HEK293 (cell line): ENCODE data around the gene UBA52.

Experiments
- CTCF ChIA-PET: fragments of 350-600 bp; formaldehyde crosslinking; extraction: SDS; loops from one replicate; lab custom pipeline; 2021; ENCODE audit warnings: antibody characterized with exemption; lab: Yijun Ruan, JAX
- POLR2A ChIA-PET: fragments of 300-600 bp; formaldehyde crosslinking; extraction: SDS; loops from one replicate; lab custom pipeline; 2020; ENCODE audit warnings: antibody characterized with exemption, inconsistent platforms; lab: Yijun Ruan, JAX
- H3K27ac ChIP-seq: fragments of 200-500 bp; sonication (Bioruptor generic); 2 replicates; pipeline ENCODE4 v1.5.1; 2014; ENCODE audit warnings: low read depth, low read length, control low read depth, inconsistent platforms; ENCODE audit errors: extremely low read depth
- H3K36me3 ChIP-seq, 2 experiments: fragments of 200-500 bp in 1 of 2; sonication (Bioruptor generic) in 1 of 2; 1 replicate in 1 of 2; 2 replicates in 1 of 2; pipeline ENCODE4 v1.5.1; 2014 to 2017; ENCODE audit warnings: inconsistent platforms in 2 of 2, low read length in 2 of 2; ENCODE audit not compliant: control insufficient read depth in 2 of 2, insufficient read depth in 1 of 2
- H3K4me1 ChIP-seq: fragments of 200-500 bp; sonication (Bioruptor generic); 2 replicates; pipeline ENCODE4 v1.5.1; 2014; ENCODE audit warnings: mild to moderate bottlenecking, low read length, inconsistent platforms; ENCODE audit not compliant: control insufficient read depth, insufficient read depth
- H3K4me3 ChIP-seq: 2 replicates; pipeline ENCODE4 v1.5.1; 2011; ENCODE audit warnings: low read depth, mild to moderate bottlenecking, control low read depth, low read length, moderate library complexity
- H3K9me3 ChIP-seq: fragments of 200-500 bp; sonication (Bioruptor generic); 2 replicates; pipeline ENCODE4 v1.5.1; 2014; ENCODE audit warnings: low read depth, low read length, inconsistent platforms; ENCODE audit not compliant: control insufficient read depth, insufficient read depth
- HOXC10 ChIP-seq: sonication (generic); formaldehyde crosslinking; IDR thresholded peaks from 2 replicates; pipeline ENCODE4 v1.8.1; 2023; ENCODE audit warnings: mild to moderate bottlenecking, missing genetic modification reagents
- KLF1 ChIP-seq: fragments of 450-650 bp; formaldehyde crosslinking; IDR thresholded peaks from 2 replicates; pipeline ENCODE4 v1.5.1; 2016; ENCODE audit warnings: missing biosample characterization, missing genetic modification characterization
- OVOL3 ChIP-seq: fragments of 450-650 bp; formaldehyde crosslinking; IDR thresholded peaks from 2 replicates; pipeline ENCODE4 v1.5.1; 2016; ENCODE audit warnings: missing biosample characterization, missing genetic modification characterization
- SCRT1 ChIP-seq: fragments of 450-650 bp; formaldehyde crosslinking; IDR thresholded peaks from 2 replicates; pipeline ENCODE4 v1.5.1; 2016; ENCODE audit warnings: missing biosample characterization, missing genetic modification characterization, borderline replicate concordance
- SP3 ChIP-seq: fragments of 450-650 bp; formaldehyde crosslinking; IDR thresholded peaks from 2 replicates; pipeline ENCODE4 v1.5.1; 2016; ENCODE audit warnings: missing biosample characterization, missing genetic modification characterization
- SP7 ChIP-seq: fragments of 450-650 bp; formaldehyde crosslinking; IDR thresholded peaks from 2 replicates; pipeline ENCODE4 v1.5.1; 2016; ENCODE audit warnings: missing biosample characterization, missing genetic modification characterization
- ZBTB21 ChIP-seq: fragments of 450-650 bp; formaldehyde crosslinking; IDR thresholded peaks from 2 replicates; pipeline ENCODE4 v1.5.1; 2017; ENCODE audit warnings: missing biosample characterization, missing genetic modification characterization
- ZNF157 ChIP-seq: fragments of 450-650 bp; formaldehyde crosslinking; IDR thresholded peaks from 2 replicates; pipeline ENCODE4 v1.5.1; 2016; ENCODE audit warnings: missing biosample characterization, missing genetic modification characterization
- ZNF202 ChIP-seq: fragments of 450-650 bp; formaldehyde crosslinking; IDR thresholded peaks from 2 replicates; pipeline ENCODE4 v1.5.1; 2016; ENCODE audit warnings: missing biosample characterization, missing genetic modification characterization, borderline replicate concordance
- ZNF211 ChIP-seq: fragments of 450-650 bp; formaldehyde crosslinking; IDR thresholded peaks from 2 replicates; pipeline ENCODE4 v1.5.1; 2016; ENCODE audit warnings: low read depth, missing biosample characterization, missing genetic modification characterization
- ZNF223 ChIP-seq: fragments of 450-650 bp; formaldehyde crosslinking; IDR thresholded peaks from 2 replicates; pipeline ENCODE4 v1.5.1; 2016; ENCODE audit warnings: missing biosample characterization, missing genetic modification characterization
- ZNF23 ChIP-seq: fragments of 450-650 bp; formaldehyde crosslinking; IDR thresholded peaks from 2 replicates; pipeline ENCODE4 v1.5.1; 2016; ENCODE audit warnings: missing biosample characterization, missing genetic modification characterization, borderline replicate concordance
- ZNF248 ChIP-seq: fragments of 450-650 bp; formaldehyde crosslinking; IDR thresholded peaks from 2 replicates; pipeline ENCODE4 v1.5.1; 2017; ENCODE audit warnings: missing biosample characterization, missing genetic modification characterization
- ZNF311 ChIP-seq: fragments of 450-650 bp; formaldehyde crosslinking; IDR thresholded peaks from 2 replicates; pipeline ENCODE4 v1.5.1; 2017; ENCODE audit warnings: missing biosample characterization, missing genetic modification characterization, borderline replicate concordance
- ZNF354C ChIP-seq: fragments of 450-650 bp; formaldehyde crosslinking; IDR thresholded peaks from 2 replicates; pipeline ENCODE4 v1.5.1; 2016; ENCODE audit warnings: missing biosample characterization, missing genetic modification characterization, low read depth, borderline replicate concordance
- ZNF37A ChIP-seq: fragments of 450-650 bp; IDR thresholded peaks from 2 replicates; pipeline ENCODE4 v1.5.1; 2018; ENCODE audit warnings: missing biosample characterization, missing genetic modification characterization
- ZNF514 ChIP-seq: fragments of 450-650 bp; formaldehyde crosslinking; IDR thresholded peaks from 2 replicates; pipeline ENCODE4 v1.5.1; 2016; ENCODE audit warnings: missing biosample characterization, missing genetic modification characterization
- ZNF558 ChIP-seq: fragments of 450-650 bp; formaldehyde crosslinking; IDR thresholded peaks from 2 replicates; pipeline ENCODE4 v1.5.1; 2016; ENCODE audit warnings: missing biosample characterization, missing genetic modification characterization
- ZNF610 ChIP-seq: fragments of 450-650 bp; formaldehyde crosslinking; IDR thresholded peaks from 2 replicates; pipeline ENCODE4 v1.5.1; 2016; ENCODE audit warnings: missing biosample characterization, missing genetic modification characterization, borderline replicate concordance
- ZNF76 ChIP-seq: fragments of 450-650 bp; formaldehyde crosslinking; IDR thresholded peaks from 2 replicates; pipeline ENCODE4; 2016; ENCODE audit warnings: low read depth, missing biosample characterization, missing genetic modification characterization, borderline replicate concordance
- ZNF792 ChIP-seq: fragments of 450-650 bp; formaldehyde crosslinking; IDR thresholded peaks from 2 replicates; pipeline ENCODE4 v1.5.1; 2016; ENCODE audit warnings: missing biosample characterization, missing genetic modification characterization
- ZNF830 ChIP-seq: fragments of 450-650 bp; IDR thresholded peaks from 2 replicates; pipeline ENCODE4 v1.5.0; 2018; ENCODE audit warnings: missing biosample characterization, missing genetic modification characterization, low read depth, mild to moderate bottlenecking, moderate library complexity
- ZSCAN16 ChIP-seq: fragments of 450-650 bp; formaldehyde crosslinking; IDR thresholded peaks from 2 replicates; pipeline ENCODE4 v1.5.1; 2016; ENCODE audit warnings: missing biosample characterization, missing genetic modification characterization
- TF ChIP-seq, protein P1 (sequence below): fragments of 450-650 bp; formaldehyde crosslinking; IDR thresholded peaks from 2 replicates; pipeline ENCODE4 v1.5.1; 2016; ENCODE audit warnings: missing biosample characterization, missing genetic modification characterization
- TF ChIP-seq, protein P2 (sequence below): fragments of 450-650 bp; formaldehyde crosslinking; IDR thresholded peaks from 2 replicates; pipeline ENCODE4 v1.5.1; 2016; ENCODE audit warnings: missing biosample characterization, missing genetic modification characterization
- TF ChIP-seq, protein P3 (sequence below): fragments of 450-650 bp; formaldehyde crosslinking; IDR thresholded peaks from 2 replicates; pipeline ENCODE4 v1.5.1; 2017; ENCODE audit warnings: missing biosample characterization, missing genetic modification characterization
- TF ChIP-seq, protein P4 (sequence below): fragments of 450-650 bp; formaldehyde crosslinking; IDR thresholded peaks from 2 replicates; pipeline ENCODE4; 2016; ENCODE audit warnings: missing biosample characterization, missing genetic modification characterization
- TF ChIP-seq, protein P5 (sequence below): fragments of 450-650 bp; IDR thresholded peaks from 2 replicates; pipeline ENCODE4 v1.5.1; 2018; ENCODE audit warnings: missing biosample characterization, mild to moderate bottlenecking, missing genetic modification characterization

Gene UBA52

DNA sequence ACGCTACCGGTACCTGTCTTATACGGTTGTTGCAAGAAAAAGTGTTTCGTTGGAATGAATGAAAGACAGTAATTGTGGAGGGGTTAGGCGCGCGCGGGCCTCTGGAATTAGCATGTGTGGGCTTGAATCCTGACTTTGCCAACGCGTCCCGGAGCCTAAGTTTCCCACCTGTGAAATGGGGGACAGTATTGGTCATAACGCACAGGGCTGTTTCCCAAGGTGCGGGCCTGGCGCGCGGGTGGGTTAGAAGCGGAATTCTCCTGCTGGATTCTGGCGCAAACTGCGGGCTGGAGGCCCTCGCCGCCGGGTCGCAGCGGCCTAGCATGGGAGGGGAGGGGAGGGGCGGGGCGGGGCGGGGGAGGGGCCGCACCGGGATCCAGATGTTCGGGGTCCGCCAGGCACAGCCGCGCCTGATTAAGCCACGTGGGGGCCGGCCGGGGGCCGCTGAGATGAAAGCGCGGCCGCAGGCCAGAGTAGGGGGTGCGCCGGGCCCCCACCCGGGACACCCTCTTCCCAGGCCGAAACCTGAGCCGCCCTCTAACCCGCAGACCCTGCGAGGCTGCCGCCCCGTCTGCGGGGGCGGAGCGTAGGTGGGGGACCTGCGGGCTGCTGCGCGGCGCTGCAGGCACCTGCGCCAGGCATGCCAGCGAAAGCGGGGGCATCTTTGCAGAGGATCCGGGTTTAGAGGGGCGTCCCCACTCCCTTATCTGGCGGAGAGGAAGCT lies 39.8 kb downstream of the UBA52 start:
- Histone ChIP-seq H3K4me3 (peak overlapping the region; percentile 17), H3K4me1 (peaks cover 4% of the 10 kb centered on the region), H3K27ac (no peak overlapping the region), H3K9me3 (no peaks in the 10 kb centered on the region), H3K36me3 (no peaks in the 10 kb centered on the region)
- CTCF ChIA-PET = interaction anchor here (1.0 kb wide), 1 partner anchor 10 kb away, joined by 3 read pairs; no protein-coding TSS in a partner anchor
- POLR2A ChIA-PET = interaction anchor here (0.6 to 1.5 kb wide), 3 partner anchors 40 to 308 kb away, joined by 3 to 5 read pairs (median 5); partner anchors contain the start of genes COPE, DDX49, KXD1 and UBA52
- TF ChIP-seq ZNF610 (tag by site-specific recombination) (no peak), ZNF37A (tag by site-specific recombination) (no peak), KLF1 (tag by site-specific recombination) (peak; percentile 99), OVOL3 (tag by site-specific recombination) (no peak), ZNF792 (tag by site-specific recombination) (no peak), ZNF23 (tag by site-specific recombination) (no peak), ZNF223 (tag by site-specific recombination) (no peak), ZNF76 (tag by site-specific recombination) (no peak), ZNF558 (no peak), ZNF354C (tag by site-specific recombination) (no peak), ZNF211 (no peak), ZNF311 (tag by site-specific recombination) (no peak), ZNF202 (tag by site-specific recombination) (no peak), SP3 (tag by site-specific recombination) (peak; percentile 87), ZNF248 (tag by site-specific recombination) (no peak), ZNF830 (no peak), SP7 (tag by site-specific recombination) (no peak), HOXC10 (CRISPR knock-in tag) (no peak), ZBTB21 (tag by site-specific recombination) (no peak), SCRT1 (tag by site-specific recombination) (no peak), ZNF514 (tag by site-specific recombination) (no peak), ZNF157 (tag by site-specific recombination) (no peak), ZSCAN16 (tag by site-specific recombination) (no peak)
- TF ChIP-seq, protein P1, sequence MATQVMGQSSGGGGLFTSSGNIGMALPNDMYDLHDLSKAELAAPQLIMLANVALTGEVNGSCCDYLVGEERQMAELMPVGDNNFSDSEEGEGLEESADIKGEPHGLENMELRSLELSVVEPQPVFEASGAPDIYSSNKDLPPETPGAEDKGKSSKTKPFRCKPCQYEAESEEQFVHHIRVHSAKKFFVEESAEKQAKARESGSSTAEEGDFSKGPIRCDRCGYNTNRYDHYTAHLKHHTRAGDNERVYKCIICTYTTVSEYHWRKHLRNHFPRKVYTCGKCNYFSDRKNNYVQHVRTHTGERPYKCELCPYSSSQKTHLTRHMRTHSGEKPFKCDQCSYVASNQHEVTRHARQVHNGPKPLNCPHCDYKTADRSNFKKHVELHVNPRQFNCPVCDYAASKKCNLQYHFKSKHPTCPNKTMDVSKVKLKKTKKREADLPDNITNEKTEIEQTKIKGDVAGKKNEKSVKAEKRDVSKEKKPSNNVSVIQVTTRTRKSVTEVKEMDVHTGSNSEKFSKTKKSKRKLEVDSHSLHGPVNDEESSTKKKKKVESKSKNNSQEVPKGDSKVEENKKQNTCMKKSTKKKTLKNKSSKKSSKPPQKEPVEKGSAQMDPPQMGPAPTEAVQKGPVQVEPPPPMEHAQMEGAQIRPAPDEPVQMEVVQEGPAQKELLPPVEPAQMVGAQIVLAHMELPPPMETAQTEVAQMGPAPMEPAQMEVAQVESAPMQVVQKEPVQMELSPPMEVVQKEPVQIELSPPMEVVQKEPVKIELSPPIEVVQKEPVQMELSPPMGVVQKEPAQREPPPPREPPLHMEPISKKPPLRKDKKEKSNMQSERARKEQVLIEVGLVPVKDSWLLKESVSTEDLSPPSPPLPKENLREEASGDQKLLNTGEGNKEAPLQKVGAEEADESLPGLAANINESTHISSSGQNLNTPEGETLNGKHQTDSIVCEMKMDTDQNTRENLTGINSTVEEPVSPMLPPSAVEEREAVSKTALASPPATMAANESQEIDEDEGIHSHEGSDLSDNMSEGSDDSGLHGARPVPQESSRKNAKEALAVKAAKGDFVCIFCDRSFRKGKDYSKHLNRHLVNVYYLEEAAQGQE (tag by site-specific recombination) = no peak
- TF ChIP-seq, protein P2, sequence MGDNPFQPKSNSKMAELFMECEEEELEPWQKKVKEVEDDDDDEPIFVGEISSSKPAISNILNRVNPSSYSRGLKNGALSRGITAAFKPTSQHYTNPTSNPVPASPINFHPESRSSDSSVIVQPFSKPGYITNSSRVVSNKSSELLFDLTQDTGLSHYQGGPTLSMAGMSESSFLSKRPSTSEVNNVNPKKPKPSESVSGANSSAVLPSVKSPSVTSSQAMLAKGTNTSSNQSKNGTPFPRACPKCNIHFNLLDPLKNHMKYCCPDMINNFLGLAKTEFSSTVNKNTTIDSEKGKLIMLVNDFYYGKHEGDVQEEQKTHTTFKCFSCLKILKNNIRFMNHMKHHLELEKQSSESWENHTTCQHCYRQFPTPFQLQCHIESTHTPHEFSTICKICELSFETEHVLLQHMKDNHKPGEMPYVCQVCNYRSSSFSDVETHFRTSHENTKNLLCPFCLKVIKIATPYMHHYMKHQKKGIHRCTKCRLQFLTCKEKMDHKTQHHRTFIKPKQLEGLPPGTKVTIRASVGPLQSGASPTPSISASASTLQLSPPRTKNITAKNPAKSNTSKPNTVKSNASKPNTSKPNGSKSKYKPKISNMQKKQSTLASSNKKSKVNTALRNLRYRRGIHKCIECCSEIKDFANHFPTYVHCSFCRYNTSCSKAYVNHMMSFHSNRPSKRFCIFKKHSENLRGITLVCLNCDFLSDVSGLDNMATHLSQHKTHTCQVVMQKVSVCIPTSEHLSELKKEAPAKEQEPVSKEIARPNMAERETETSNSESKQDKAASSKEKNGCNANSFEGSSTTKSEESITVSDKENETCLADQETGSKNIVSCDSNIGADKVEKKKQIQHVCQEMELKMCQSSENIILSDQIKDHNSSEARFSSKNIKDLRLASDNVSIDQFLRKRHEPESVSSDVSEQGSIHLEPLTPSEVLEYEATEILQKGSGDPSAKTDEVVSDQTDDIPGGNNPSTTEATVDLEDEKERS (tag by site-specific recombination) = no peak
- TF ChIP-seq, protein P3, sequence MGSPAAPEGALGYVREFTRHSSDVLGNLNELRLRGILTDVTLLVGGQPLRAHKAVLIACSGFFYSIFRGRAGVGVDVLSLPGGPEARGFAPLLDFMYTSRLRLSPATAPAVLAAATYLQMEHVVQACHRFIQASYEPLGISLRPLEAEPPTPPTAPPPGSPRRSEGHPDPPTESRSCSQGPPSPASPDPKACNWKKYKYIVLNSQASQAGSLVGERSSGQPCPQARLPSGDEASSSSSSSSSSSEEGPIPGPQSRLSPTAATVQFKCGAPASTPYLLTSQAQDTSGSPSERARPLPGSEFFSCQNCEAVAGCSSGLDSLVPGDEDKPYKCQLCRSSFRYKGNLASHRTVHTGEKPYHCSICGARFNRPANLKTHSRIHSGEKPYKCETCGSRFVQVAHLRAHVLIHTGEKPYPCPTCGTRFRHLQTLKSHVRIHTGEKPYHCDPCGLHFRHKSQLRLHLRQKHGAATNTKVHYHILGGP (tag by site-specific recombination) = no peak
- TF ChIP-seq, protein P4, sequence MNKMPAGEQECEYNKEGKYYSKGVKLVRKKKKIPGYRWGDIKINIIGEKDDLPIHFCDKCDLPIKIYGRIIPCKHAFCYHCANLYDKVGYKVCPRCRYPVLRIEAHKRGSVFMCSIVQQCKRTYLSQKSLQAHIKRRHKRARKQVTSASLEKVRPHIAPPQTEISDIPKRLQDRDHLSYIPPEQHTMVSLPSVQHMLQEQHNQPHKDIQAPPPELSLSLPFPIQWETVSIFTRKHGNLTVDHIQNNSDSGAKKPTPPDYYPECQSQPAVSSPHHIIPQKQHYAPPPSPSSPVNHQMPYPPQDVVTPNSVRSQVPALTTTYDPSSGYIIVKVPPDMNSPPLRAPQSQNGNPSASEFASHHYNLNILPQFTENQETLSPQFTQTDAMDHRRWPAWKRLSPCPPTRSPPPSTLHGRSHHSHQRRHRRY (tag by site-specific recombination) = no peak
- TF ChIP-seq, protein P5, sequence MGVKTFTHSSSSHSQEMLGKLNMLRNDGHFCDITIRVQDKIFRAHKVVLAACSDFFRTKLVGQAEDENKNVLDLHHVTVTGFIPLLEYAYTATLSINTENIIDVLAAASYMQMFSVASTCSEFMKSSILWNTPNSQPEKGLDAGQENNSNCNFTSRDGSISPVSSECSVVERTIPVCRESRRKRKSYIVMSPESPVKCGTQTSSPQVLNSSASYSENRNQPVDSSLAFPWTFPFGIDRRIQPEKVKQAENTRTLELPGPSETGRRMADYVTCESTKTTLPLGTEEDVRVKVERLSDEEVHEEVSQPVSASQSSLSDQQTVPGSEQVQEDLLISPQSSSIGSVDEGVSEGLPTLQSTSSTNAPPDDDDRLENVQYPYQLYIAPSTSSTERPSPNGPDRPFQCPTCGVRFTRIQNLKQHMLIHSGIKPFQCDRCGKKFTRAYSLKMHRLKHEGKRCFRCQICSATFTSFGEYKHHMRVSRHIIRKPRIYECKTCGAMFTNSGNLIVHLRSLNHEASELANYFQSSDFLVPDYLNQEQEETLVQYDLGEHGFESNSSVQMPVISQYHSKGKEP (tag by site-specific recombination) = 0 out of 2 replicates have a peak, but pooled peaks have one; percentile 23
